Measurements from ENCODE around the gene SLC6A13.
"Not testable (repeated sequence)": the region's sequence is repeated elsewhere in the genome, so short reads cannot be mapped to it uniquely, and the experiment has no call there.

SLC6A13 gene

GRCh38 chr12:265096-265495 is 2.5 kb upstream of the SLC6A13 start:
- DNase-seq (ENCODE audit: extremely low read depth in 1 of 2, low read depth in 1 of 2), result no peak

- no peak for DNase-seq (ENCODE audit: extremely low read depth in 1 of 2, low read depth in 1 of 2)
Measured at GRCh38 chr12:264269-264668, 1.6 kb upstream of the SLC6A13 start.

GRCh38 chr12:263574-263973 is 938 bp upstream of the SLC6A13 start:
- no peak for DNase-seq (ENCODE audit: extremely low read depth in 1 of 2, low read depth in 1 of 2)

GRCh38 chr12:262113-262512 is 523 bp downstream of the SLC6A13 start:
- no peak for DNase-seq (ENCODE audit: extremely low read depth in 1 of 2, low read depth in 1 of 2)

GRCh38 chr12:257521-258321 is 4.9 kb downstream of the SLC6A13 start:
- DNase-seq (ENCODE audit: extremely low read depth in 1 of 2, low read depth in 1 of 2), result no peak

- DNase-seq (ENCODE audit: extremely low read depth in 1 of 2, low read depth in 1 of 2), result no peak
Measured at GRCh38 chr12:256958-257357, 5.7 kb downstream of the SLC6A13 start.

- DNase-seq (ENCODE audit: extremely low read depth in 1 of 2, low read depth in 1 of 2), result no peak
Measured at GRCh38 chr12:256225-256624, 6.4 kb downstream of the SLC6A13 start.

- DNase-seq (ENCODE audit: extremely low read depth in 1 of 2, low read depth in 1 of 2), result no peak
Measured at GRCh38 chr12:254912-255311, 7.7 kb downstream of the SLC6A13 start.

- DNase-seq (ENCODE audit: extremely low read depth in 1 of 2, low read depth in 1 of 2), result no peak
Measured at GRCh38 chr12:254039-254438, 8.6 kb downstream of the SLC6A13 start.

GRCh38 chr12:253116-253831 is 9.4 kb downstream of the SLC6A13 start:
- no peak for DNase-seq (ENCODE audit: extremely low read depth in 1 of 2, low read depth in 1 of 2)

GRCh38 chr12:252636-253035 is 10.0 kb downstream of the SLC6A13 start:
- no peak for DNase-seq (ENCODE audit: extremely low read depth in 1 of 2, low read depth in 1 of 2)

- no peak for DNase-seq (ENCODE audit: extremely low read depth in 1 of 2, low read depth in 1 of 2)
Measured at GRCh38 chr12:247271-247670, 15.4 kb downstream of the SLC6A13 start.

- no peak for DNase-seq (ENCODE audit: extremely low read depth in 1 of 2, low read depth in 1 of 2)
Measured at GRCh38 chr12:243381-243780, 19.3 kb downstream of the SLC6A13 start.

GRCh38 chr12:242496-242895 is 20.1 kb downstream of the SLC6A13 start:
- no peak for DNase-seq (ENCODE audit: extremely low read depth in 1 of 2, low read depth in 1 of 2)

- DNase-seq (ENCODE audit: extremely low read depth in 1 of 2, low read depth in 1 of 2), result no peak
Measured at GRCh38 chr12:241266-241665, 21.4 kb downstream of the SLC6A13 start.

- no peak for DNase-seq (ENCODE audit: extremely low read depth in 1 of 2, low read depth in 1 of 2)
Measured at GRCh38 chr12:240566-240965, 22.1 kb downstream of the SLC6A13 start.

- DNase-seq (ENCODE audit: extremely low read depth in 1 of 2, low read depth in 1 of 2), result no peak
Measured at GRCh38 chr12:238736-239398, 23.8 kb downstream of the SLC6A13 start.

- DNase-seq (ENCODE audit: extremely low read depth in 1 of 2, low read depth in 1 of 2), result no peak
Measured at GRCh38 chr12:238116-238515, 24.5 kb downstream of the SLC6A13 start.

- DNase-seq (ENCODE audit: extremely low read depth in 1 of 2, low read depth in 1 of 2), result no peak
Measured at GRCh38 chr12:237026-237815, 25.4 kb downstream of the SLC6A13 start.

GRCh38 chr12:236445-236844 is 26.2 kb downstream of the SLC6A13 start:
- no peak for DNase-seq (ENCODE audit: extremely low read depth in 1 of 2, low read depth in 1 of 2)

- DNase-seq (ENCODE audit: extremely low read depth in 1 of 2, low read depth in 1 of 2), result not testable (repeated sequence)
Measured at GRCh38 chr12:235967-236366, 26.7 kb downstream of the SLC6A13 start.

Data from stimulated activated CD8-positive, alpha-beta memory T cell treated with anti-CD3 and anti-CD28 coated beads, Interleukin-7, amount 100 ng/mL, for 48 hours (primary cell).